Measurements from ENCODE around the gene COMMD10. TPM values are rescaled to one million over a fixed set of nuclear protein-coding genes. Genes with fewer than 3 reads are reported as not detected.

The COMMD10 gene
- total RNA-seq, 4 donors from 2014 or later, result 18.4 to 50.6 (median 22.7) TPM

GRCh38 chr5:116340799-116341198 lies 256.0 kb downstream of the COMMD10 start:
- no peaks in the 10 kb centered on the region for H3K27me3 ChIP-seq
- no peak overlapping the region for H3K27ac ChIP-seq
- H3K4me1 ChIP-seq, result no peaks in the 10 kb centered on the region
- WGBS, result 93% methylated on average over 2 of the region's 2 CpGs
- no peaks in the 10 kb centered on the region for H3K36me3 ChIP-seq
- H3K4me3 ChIP-seq, result no peak overlapping the region
- DNase-seq (ENCODE audit: low spot score in 2 of 2), result no peak
- TF ChIP-seq POLR2A (IDR thresholded peaks at IDR 0.05), result no peak
- no peak for TF ChIP-seq EP300 (IDR thresholded peaks at IDR 0.05)
- no peak for TF ChIP-seq POLR2AphosphoS5 (IDR thresholded peaks at IDR 0.05)
- H3K9me3 ChIP-seq, result peaks cover 2% of the 10 kb centered on the region

Other genes with a start within 250 kb of the COMMD10 start
- 10 to 100 TPM; 22.8 to 52.5 (median 24.7) TPM for gene ATG12, start 243.5 kb upstream of the COMMD10 start, total RNA-seq
- 100 to 1,000 TPM in 2 of 4 donors, 10 to 100 TPM in 2; 34.9 to 115 (median 70.3) TPM for gene AP3S1, start 243.1 kb upstream of the COMMD10 start, total RNA-seq
- 1 to 10 TPM in 2 of 4 donors, under 1 TPM in 2; 0.23 to 3.7 (median 0.99) TPM for gene LVRN, start 122.5 kb upstream of the COMMD10 start, total RNA-seq
- not detected for gene ARL14EPL, start 52.6 kb upstream of the COMMD10 start, total RNA-seq